HTERT RPE-1 (cell line): ENCODE measurements around the gene FOXD4.
"Not testable (repeated sequence)": the region's sequence is repeated elsewhere in the genome, so short reads cannot be mapped to it uniquely, and the experiment has no call there.

Source experiments
- in situ Hi-C: fragments of 300-500 bp; cut with MboI; formaldehyde crosslinking; loops from 4 replicates; pipeline ENCODE4 v1.14.3; 2020; ENCODE audit warnings: low sequenced_read_pairs

FOXD4 gene

GRCh38 chr9:117995-118467 lies at the start of gene FOXD4:
Gene FOXD4 (minus strand): TSS chr9:118417. CDS start chr9:118119, 298 bp downstream.
- in situ Hi-C loops: not testable (repeated sequence)

DNA sequence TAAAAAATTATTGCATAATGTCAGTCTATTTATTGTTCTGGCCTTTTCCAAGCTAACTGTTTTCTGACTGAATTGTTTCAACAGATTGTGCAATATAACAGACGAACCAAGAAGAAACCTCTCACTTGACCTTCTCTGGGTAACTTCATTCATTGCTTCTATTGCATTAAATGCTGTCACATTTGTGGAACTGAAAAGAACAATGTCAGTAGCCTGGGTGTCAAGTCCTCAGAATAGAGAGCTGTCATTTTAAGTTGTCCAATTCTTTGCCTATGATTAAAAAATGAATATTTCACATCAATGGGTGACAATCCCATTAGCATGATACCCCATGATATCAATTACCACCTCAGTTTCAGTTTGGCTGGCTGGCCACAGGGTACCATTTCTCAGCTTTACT lies 41.7 kb upstream of the FOXD4 start:
- in situ Hi-C loops: not testable (repeated sequence)

GRCh38 chr9:151173-151572 lies 33.0 kb upstream of the FOXD4 start:
- in situ Hi-C loops: not testable (repeated sequence)

GRCh38 chr9:139880-140279 lies 21.7 kb upstream of the FOXD4 start:
- in situ Hi-C loops: not testable (repeated sequence)

- in situ Hi-C loops: not testable (repeated sequence)
Observed at GRCh38 chr9:117144-117994, 848 bp downstream of the FOXD4 start.

GRCh38 chr9:116239-117077 lies 1.8 kb downstream of the FOXD4 start:
- in situ Hi-C loops: not testable (repeated sequence)

GRCh38 chr9:115118-115451 lies 3.1 kb downstream of the FOXD4 start:
- in situ Hi-C loops: not testable (repeated sequence)

DNA sequence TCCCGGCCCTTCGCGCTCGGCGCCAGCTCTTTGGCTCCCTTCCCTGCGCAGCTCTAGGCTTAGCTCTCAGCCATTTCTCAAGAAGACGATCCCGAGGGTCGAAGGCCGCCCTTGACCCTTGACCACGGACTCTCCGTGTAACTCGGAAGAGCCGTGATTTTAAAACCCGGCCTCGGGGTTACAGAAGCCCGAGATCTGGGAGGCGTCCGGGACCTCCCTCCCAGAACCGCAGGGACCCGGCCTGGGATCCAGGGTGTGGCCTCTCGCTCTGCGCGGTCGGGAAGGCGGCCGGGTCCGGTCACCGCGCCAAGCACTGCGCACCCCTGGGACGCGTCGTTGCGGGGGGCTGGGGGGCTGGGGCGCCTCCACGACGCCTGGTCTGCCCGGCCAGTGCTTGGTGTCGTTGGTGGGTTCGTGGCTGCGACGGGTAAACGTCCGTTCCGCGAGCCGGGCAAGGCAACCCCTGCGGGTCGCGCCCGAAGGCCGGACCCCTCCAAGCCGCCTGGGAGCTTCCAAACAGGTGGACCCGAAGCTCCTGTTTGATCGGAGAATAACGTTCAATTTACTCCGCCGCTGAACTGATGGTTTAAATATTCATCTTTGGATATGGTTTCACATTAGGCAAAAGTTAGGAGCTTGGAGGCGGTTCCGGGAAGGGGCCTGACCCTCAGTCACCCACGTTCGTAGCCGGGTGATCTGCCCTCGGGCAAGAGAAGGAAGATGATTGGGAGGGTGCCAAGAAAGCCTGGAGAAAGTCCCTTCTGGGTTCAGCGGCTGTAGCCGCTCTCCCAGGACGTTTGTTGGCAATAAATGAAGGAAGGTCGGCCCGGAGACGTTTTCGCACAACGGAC lies 3.7 kb downstream of the FOXD4 start:
- in situ Hi-C loops: not testable (repeated sequence)

- in situ Hi-C loops: not testable (repeated sequence)
Observed at GRCh38 chr9:113468-114266, 4.5 kb downstream of the FOXD4 start.

DNA sequence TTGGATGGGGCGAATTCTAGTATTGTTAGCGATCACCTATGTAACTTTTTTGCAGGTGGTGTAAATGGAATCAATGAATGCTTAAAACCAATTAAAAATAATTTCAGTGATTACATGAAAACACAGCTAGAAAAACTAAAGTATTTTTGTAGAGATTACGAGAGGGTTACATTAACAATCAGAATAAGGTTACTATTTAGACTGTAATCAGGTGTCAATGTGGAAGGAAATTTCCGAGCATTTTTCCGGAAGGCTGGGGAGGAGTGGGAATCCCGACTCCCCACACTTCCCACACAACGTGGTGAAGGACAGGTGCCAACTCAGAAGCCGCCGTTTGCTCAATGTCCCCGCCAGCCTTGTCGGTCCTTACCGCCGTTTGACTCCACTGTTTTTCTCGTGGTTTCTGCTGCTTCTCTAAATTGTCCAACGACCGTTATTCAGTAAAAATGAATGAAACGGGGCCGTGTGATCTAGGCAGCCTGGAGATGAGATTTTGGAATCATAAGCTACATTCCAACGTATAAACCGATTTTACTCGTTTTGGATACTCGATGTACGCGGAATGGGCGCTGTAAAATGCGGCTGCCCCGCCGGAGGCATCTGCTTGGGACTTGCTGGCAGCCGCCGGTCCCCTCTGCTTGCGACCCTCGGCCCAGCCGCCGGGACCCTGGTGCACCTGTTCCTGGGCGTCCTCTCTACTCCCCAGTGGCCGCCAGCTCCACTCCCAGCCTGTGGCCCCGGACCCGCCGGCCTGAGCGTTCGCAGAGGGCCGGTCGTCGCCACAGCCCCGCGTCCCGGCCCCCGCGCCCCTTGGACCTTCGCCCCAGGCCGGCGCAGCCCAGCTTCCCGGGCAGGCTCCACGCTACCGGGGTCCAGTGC lies 5.4 kb downstream of the FOXD4 start:
- in situ Hi-C loops: not testable (repeated sequence)

DNA sequence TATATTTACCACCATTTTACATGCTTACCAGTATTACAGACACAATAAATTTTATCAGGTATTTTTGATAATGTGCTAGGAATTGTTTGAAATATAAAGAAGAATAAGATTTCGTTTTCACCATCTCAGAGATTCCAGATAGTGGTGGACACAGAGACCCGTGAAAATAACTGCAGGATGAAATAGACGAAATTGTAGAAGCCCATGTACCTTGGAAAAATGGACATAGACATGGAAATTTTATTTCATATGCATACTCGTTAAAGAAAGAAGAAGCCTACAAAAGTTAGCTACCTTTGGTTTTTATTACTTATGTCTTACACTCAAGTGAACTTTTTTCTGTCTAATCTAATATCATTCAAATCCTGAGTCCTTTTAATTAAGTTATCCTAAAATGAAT lies 7.5 kb downstream of the FOXD4 start:
- in situ Hi-C loops: not testable (repeated sequence)

GRCh38 chr9:109540-109939 lies 8.7 kb downstream of the FOXD4 start:
- in situ Hi-C loops: not testable (repeated sequence)

DNA sequence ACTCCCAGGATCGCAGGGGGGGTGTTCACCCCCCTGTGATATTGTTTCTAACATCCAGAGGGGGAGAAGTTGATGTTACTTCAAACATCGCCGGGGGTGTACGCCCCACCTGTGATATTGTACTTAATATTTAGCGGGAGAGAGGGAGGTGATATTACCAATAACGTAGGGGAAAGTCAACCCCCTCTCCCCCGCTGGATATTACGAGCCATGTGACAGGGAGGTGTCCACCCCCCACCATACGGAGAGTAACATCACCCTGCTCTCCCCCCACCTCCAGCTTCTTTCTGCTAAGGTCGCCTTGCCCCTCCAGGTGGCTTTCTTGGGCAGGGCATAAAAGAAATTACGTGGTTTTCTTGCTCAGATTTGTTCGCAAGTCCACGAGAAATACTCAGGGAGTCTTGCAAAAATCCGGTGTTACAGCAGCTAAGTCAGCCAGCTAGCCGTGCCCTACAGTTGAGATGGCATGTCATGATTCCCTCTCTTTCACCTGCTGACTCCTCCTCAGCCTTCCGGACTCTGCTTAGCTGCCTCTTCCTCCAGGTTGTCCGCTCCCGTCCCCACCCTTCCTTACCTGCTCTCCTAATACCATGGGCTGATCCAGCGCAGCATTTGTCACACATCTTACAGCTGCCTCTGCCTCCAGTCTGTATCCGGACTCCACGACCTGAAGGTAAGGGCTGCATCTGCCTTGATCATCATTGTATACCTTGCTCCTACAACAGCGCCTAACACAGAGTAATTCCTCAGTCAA lies 9.3 kb downstream of the FOXD4 start:
- in situ Hi-C loops: not testable (repeated sequence)

DNA sequence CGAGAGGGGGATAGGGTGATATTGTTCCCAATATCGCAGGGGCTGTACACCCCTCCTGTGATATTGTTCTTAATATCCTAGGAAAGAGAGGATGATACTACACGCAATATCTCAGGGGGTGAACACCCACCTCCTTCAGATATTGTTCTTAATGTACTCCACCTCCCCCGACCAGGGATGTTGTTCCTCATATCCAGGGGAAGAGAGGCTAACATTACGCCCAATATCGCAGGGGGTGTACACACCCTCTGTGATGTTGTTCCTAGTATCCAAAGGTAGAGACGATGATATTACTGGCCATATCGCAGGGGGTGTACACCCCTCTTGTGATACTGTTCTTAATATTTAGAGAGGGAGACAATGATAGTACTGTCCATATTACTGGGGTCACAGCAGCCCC lies 12.2 kb downstream of the FOXD4 start:
- in situ Hi-C loops: not testable (repeated sequence)

DNA sequence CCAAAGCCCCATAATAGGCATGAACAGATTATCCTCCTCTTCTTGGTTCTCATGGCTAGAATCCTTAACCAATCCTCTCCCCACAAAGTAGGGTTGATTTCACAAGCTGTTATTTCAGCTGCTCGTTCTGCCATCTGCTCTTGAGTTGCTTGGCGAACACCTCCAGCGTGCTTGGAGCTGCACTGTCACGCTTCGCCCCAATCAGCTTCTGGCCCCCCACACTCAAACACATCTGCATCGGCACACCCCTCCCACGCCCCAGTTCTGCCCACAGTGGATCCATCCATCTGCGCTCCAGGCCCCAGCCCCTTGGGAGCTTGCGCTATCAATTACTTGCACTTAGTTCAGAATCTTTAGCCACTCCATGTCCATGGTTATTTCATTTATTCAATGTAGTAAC lies 17.8 kb downstream of the FOXD4 start:
- in situ Hi-C loops: not testable (repeated sequence)

DNA sequence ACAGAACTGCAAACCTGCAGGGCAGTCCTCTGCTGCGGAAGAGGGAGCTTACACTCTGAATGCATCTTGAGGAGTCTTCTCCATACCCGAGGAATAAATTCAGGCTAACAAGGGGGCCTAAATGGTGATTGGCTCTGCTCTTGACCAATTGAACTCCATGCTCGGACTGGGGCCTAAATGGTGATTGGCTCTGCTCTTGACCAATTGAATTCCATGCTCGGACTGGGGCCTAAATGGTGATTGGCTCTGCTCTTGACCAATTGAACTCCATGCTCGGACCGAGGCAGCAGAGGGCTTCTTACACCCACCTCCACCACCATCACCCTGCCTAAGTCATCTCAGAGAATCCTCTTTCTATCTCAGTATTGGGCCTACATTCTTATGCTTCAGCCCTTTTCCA lies 18.4 kb downstream of the FOXD4 start:
- in situ Hi-C loops: not testable (repeated sequence)

GRCh38 chr9:98775-99174 lies 19.4 kb downstream of the FOXD4 start:
- in situ Hi-C loops: not testable (repeated sequence)

GRCh38 chr9:94992-95391 lies 23.2 kb downstream of the FOXD4 start:
- in situ Hi-C loops: not testable (repeated sequence)
